GM21825 (cell line): ENCODE results near the gene SMIM29.

Experiments used
- ATAC-seq: cut with Tn5 transposase; IDR thresholded peaks from one replicate; pipeline ENCODE4 v1.9.1; 2021; ENCODE audit warnings: mild to moderate bottlenecking, moderate library complexity; ENCODE audit not compliant: unreplicated experiment

The SMIM29 gene

DNA sequence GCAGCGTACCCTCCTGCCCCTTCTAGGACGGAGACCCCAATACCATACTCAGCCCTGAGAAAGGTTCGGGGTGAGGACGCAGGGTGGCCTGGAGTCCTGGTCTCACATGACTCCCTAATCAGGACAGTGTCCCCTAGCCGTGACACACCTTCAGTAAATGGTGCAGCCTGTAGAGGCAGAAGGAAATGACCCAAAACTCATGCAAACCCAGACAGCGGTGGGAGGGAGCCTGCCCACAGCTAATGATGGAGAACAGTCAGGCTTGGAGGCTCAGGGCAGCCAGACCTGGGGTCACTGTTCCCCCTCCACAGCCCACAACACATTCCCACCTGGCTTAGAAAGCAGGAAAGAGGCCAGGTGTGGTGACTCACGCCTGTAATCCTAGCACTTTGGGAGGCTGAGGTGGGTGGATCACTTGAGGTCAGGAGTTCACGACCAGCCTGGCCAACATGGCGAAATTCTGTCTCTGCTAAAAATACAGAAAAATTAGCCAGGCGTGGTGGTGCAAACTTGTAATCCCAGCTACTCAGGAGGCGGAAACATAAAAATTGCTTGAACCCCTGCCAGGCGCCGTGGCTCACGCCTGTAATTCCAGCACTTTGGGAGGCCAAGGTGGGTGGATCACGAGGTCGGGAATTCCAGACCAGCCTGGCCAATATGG lies 20.9 kb downstream of the SMIM29 start:
- ATAC-seq = no peak

DNA sequence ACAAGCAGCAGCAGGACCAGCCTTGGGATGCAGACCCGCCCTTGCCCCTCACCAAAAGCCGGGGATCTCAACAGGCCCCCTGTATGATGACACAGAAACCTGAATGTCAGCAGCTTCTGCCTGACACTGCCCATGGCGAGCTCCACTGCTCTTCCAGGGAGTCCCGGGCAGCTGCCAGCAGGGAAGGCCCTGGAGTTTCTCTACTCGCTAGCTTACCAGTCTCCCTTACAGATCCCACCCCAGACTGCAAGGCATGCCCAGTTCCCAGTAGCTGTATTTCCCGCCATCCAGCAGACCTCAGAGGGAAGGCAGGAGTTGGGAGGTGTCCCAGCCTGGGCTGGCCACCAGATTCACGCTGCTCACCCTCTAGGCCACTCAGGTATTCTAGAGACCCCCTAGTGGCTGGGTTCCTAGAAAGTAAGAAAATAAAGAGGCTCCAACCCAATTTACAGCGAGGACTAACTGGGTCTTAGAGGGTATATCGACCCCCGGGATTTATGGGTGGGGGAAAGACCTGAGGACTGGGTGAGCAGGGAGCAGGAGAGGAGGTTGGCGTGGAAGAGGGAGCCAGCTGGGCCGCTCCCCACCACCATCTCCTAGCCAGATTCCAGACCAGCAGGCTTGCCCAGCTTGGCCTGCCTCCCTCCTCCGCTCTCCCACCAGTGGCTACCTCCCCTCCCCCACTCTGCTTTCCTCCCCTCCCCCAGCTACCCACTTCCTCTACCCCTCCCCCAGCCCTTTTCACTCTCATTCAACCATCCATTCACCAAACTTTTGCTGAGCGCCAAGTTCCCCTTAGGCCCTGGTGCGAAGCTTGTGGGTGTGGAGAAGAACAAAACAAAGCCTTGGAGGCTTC lies 21.8 kb downstream of the SMIM29 start:
- ATAC-seq = no peak

DNA sequence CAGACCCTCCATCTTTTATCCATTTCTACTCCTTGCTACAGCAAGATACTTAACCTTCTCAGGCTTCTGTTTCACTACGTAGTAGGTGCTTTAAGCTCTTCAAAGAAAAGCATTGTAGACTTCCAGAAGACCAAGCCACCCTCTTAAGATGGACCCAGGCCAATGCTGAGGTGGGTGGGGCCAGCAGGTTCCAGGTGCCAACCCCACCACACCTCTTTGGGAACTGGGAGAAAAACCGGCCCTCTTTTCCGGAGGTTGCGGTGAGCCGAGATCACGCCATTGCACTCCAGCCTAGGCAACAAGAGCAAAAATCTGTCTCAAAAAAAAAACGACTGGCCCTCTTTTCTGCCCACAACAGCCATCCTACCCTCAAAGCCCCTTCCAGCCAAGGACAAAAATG lies 22.7 kb downstream of the SMIM29 start:
- no peak for ATAC-seq

DNA sequence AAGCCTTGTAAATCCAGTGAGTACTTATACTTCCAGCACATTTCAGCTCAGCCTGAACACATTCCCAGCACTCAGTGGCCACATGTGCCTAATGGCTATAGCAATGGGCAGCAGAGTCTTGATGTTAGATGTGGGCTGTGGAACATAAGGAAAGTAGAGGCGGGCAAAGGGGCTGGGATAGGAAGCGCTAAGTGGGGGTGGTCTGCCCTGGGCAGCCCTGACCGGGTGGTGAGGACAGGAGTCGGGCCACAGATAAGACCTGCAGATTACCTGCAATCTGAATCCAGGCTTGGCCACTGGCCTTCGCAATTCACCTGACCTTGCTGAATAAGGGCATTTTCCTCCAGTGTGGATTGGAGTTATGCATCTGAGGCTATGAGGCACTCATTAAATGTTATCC lies 23.3 kb downstream of the SMIM29 start:
- no peak for ATAC-seq

DNA sequence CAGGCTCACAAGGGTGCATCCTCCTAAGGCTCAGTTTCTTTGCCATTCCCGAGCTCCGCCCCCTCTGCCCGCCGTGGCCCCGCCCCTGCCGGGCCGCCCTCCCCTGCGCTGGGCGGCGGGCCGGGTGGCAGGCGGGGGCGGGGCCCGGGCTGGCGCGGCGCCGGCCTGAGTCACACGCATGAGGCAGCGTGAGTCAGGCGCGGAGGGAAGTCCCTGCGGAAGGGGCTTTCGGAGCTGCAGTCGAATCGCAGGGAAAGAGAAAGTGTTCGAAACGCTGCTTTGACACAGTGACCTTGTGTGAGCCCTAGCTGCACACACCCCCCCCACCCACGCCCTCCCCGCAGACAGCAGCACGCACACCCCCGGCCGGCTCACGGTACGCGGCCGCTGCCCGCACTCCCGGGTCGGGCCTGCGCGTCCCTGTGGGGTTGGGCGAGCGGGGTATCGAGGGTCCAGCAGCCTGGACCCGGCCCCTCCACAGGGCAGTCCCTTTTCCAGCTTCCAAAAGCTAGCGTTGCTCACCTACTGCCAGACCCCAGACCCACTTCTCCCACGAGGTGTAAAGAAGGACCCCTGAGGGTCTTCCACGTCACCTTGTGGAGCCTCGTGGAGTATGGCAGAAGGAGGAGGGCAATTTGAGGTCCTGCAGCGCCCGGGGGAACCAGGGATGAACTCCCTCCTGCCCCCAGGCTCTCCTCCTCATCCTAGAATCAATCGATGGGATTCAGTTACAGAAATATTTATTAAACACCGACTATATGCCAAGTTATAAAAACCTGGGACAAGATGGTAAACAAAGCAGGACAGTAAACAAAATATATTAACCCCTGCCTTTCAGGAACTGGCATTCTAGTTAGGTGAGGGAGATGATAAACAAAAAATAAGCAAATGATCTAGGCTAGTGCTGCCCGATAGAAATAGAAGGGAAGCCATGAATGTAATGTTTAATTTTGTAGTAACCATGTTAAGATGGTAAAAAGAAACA lies 24.6 kb downstream of the SMIM29 start:
- peak; percentile 71 for ATAC-seq

DNA sequence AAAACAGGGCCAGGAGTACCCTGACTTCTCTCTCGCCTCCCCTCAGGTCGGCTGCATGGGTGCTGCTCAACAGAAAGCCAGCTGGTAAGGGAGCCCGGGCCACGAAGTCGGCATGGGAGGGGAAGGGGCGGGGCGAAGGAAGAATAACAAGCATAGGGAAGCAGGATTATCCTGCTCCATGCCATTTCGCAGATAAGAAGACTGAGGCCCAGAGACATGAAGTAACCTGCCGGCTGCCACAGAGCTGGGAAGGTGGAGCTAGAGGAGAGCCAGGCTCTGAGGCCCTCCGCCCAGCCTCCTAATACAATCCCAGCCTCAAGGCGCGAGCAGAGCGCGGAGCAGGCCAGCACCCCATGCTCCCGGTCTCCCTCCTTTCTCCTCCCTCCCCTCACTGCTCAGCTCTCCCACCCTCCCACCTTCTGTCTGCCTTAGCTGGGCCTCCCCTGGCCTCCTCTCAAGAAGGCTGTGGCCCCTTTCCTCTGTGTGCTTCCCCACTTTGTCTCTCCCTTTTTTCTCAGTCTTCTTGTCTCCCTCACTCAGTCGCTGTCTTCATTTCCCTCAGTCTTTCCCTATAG lies 25.3 kb downstream of the SMIM29 start:
- ATAC-seq = peak; percentile 23

DNA sequence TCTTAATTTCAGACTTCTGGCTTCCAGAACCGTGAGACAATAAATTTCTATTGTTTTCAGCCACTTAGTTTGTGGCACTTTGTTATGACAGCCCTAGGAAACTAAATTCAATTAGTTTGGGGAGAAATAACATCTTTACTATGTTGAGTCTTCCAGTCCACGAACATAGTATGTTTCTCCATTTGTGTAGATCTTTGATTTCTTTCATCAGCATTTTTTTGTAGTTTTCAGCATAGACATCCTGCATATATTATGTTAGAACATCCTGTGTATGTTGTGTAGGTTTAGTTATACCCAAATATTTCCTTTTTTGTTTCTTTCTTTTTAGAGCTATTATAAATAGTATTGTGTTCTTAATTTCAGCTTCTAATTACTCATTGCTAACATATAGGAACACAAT lies 30.1 kb downstream of the SMIM29 start:
- ATAC-seq = no peak

DNA sequence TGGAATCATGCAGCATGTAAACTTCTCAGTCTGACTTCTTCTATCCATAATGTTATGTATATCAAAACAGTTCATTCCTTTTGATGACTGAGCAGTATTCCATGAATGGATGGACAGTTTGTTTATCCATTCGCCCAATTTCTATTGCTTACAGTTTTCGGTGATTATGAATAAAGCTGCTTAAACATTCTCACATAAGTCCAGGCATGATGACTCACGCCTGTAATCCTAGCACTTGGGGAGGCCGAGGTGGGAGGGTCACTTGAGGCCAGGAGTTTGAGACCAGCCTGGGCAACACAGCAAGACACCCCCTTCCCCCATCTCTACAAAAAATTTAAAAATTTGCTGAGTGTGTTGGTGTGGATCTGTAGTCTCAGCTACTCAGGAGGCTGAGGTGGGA lies 35.0 kb downstream of the SMIM29 start:
- no peak for ATAC-seq

DNA sequence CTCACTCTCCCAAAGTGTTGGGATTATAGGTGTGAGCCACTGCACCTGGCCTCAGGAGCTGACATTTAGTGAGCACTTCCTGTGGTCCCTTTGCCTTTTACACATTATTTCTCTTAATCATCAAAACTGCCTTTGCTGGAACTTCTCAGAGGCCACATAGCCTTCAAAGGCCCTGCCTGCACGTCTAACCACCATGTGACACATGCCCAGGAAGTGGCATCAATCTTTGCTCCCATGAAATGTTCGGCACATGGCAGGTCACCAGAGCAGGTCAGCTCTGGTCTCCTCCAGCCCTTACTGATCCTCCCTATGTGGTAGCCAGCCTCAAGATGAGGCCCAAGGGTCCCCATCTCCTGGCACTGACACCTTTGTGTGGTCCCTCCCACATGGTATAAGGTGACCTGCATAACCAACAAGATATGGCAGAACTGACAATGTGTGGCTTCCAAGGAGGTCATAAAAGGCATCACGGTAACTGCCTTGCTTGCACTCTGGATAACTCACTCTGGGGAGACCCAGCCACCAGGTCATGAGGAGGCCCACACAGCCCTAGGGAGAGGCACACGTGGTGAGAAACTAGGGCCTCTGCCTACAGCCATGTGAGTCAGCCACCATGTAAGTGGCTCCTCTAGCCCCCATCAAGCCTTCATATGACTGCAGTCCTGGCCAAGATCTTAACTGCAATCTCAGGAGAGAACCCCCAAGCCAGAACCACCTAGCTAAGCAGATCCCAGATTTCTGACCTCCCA lies 40.9 kb downstream of the SMIM29 start:
- ATAC-seq = no peak

DNA sequence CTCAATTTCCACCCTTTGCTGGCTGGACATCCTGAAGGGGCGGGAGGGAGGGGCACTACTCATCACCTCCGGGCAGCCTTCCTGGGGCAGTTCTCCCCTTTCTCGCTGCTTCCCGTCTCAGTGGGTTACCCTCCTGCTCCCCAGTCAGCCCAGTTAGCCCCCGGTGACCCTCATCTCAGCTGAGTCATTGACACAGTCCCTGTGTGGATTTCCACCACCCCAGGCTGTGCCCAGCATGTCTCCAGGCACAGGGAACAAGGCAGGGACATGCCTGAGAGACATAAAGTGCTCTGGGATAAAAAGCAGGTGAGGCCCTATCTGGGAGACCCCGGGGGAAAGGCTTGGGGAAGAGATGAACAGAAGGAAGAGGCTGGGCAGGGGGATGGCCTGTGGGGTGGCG lies 42.1 kb downstream of the SMIM29 start:
- no peak for ATAC-seq

DNA sequence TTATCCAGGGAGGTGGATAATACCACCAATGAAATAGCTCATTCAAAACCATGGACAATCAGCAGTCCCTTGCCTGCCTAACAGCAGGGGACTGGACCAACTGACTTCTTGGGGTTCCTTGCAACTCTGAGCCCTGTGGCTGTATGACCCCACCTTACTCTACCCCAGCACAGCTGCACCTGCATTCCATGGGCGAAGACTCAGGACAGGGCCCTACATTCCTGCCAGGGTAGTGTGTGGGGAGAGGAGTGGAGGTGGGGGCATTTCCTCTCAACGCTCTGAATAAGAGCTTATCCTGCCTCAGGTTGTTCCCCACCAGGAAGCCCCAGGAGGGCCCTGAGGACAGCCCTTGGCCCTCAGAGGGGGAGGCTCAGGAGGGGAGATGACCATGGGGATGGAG lies 42.9 kb downstream of the SMIM29 start:
- ATAC-seq = no peak

DNA sequence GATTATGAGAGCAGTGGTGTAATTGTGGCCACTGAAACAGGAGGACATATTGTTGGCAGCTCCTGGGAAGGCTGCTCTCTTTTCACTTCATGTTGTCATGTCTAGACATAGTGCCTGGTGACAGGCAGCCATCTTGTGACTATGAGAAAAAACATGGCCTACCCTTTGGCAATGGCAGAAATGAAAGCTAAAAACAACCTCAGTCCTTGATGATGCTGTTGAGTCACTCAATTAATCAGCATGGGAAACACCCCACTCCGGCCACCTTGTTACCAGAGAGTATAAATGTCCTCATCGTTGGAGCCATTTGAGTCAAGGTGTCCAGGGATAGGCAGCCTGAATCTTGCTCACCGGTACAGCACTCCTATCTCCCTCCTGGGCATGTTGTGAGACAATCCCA lies 43.3 kb downstream of the SMIM29 start:
- no peak for ATAC-seq

DNA sequence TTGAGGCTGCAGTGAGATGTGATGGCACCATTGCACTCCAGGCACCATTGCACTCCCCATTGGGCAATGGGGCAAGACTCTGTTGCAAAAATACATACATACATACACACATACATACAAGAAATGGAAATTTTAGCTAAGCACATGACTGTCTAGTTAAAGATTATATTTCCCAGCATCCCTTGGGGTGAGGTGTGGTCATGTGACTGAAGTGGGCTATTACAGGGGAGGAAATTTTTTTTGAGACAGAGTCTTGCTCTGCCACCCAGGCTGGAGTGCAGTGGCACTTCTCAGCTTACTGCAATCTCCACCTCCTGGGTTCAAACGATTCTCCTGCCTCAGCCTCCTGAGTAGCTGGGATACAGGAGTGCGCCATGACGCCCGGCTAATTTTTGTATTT lies 44.1 kb downstream of the SMIM29 start:
- no peak for ATAC-seq

DNA sequence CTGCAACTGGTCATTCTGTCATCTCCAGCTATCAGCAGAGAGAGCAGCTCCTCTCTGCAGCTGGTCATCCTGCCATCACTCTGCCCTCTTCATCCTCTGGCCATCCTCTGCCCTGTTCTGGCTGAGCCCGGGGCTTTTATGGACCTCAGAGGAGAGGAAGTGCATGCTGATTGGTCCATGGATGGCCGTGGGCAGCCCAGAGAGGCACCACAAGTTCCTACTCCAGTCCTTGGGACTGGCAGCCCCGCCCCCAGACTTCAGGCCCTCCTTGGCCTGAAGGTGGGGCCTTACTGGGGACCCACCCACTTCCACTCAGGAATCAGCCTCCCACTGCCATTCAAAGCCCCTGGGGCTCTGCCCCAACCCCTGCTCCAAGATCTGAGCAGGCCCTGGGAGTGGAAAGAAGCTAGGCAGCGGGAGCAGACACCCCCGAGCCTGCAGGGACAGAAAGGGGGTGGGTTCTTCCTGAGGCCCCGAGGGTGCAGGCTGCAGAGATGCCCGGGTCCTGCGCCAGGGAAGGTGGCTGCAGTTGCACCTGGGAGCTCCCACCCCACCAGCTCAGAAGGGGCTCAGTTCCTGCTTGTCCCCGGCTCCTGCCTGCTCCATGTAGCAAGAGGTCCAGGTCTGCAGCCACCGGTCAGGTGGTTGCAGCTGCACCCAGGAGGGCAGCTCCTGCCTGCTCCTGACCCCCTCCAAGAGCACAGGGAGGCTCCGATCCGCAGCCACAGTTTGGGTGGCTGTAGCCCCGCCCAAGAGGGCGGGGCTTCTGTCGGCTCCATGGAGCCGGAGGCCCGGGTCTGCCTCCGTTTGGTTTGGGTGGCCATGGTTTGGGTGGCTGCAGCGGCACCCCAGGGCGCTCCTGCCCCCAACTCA lies 46.2 kb downstream of the SMIM29 start:
- ATAC-seq = no peak

DNA sequence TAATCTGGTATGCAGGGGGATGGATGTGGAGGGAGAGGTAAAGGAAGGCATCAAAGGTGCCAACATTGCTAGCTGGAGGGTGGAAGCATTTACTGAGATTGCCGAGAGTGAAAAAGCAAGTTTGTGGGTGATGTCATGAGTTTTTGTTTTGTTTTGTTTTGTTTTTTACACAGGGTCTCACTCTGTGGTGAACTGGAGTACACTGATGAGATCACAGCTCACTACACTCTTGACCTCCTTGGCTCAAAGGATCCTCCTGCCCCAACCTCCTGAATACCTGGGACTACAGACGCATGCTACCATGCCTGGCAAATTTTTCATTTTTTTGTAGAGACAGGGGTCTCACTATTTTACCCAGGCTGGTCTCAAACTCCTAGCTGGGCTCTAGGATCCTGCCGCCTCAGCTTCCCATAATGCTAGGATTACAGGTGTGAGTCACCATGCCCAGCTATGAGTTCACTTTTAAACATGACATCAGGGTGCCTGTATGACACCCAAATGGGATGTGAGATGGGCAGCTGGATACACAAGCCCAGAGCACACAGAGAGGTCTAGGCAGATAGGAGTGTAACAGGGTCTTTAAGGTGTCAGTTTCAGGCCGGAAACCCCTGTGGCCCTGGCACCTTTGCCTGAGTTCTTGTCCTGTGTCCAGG lies 47.2 kb downstream of the SMIM29 start:
- ATAC-seq = no peak

DNA sequence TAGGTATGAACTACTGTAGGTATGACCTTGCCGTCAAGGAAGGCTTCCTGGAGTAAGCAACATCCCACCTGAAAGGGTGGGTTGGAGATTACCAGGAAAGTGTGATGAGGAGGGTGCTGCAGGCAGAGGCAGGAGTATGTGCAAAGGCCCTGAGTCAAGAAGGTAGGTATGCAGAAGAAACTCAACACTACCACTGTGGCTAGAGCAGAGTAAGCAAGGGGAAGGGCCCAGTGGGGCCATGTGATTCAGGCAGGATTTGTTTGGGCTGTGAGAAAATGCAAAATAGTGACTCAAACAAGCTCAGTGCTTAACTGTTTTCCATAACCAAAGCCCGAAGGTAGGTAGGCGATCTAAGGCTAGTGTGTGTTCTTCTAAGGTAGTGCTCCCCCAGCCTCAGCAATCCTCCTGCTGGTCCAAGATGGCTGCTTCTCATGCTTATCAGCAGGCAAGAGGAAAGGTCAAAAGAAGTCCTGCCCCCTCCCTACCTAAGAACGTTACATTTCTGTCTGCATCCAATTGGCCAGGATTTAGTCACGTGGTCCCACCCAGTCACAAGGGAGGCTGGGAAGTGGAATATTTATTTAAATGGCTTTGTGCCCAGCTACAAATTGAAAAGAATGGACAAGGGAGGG lies 48.4 kb downstream of the SMIM29 start:
- no peak for ATAC-seq

DNA sequence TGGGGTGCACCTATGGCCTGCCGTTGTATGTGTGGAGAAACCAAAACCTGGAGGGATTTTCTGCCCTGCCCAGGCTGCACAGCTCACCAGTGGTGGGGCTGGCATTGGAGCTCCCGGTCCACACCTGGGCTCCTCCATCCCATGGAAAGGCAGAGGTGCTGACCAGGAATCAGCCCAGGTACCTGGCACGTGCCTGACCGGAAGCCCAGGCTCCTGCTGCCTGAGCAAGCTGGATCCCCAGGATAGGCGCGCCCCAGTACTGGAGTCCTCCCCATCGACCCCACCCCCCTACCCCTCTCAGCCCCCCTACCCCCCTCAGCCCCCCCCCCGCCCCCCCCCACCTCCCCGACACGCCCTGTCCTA lies 52.0 kb downstream of the SMIM29 start:
- no peak for ATAC-seq
